GM23338 (cell line): ENCODE data around the gene SPON2. TPM values are rescaled to one million over a fixed set of nuclear protein-coding genes. Genes with fewer than 3 reads are reported as not detected.

ENCODE experiments used
- ATAC-seq: fragments of 200-7000 bp; cut with Tn5 transposase; 3 replicates; pipeline ENCODE4 v1.9.1; 2020
- DNase-seq: peaks from one replicate; pipeline ENCODE4 v3.0.0-alpha.2; 2015; ENCODE audit warnings: low spot score
- H2AFZ ChIP-seq: fragments of 200-600 bp; sonication (generic); 2 replicates; pipeline ENCODE4 v1.8.0; 2016; ENCODE audit warnings: antibody characterized with exemption, mild to moderate bottlenecking, moderate library complexity
- H3F3A ChIP-seq: fragments of 200-600 bp; sonication (generic); replicated peaks from 2 replicates; pipeline ENCODE4 v1.8.0; 2017; ENCODE audit warnings: antibody characterized with exemption, mixed run types, low read depth
- H3K27ac ChIP-seq: fragments of 200-600 bp; sonication (generic); 2 replicates; pipeline ENCODE4 v1.6.1; 2016; ENCODE audit warnings: low read depth
- H3K27me3 ChIP-seq: fragments of 200-600 bp; sonication (generic); 2 replicates; pipeline ENCODE4 v1.8.0; 2016; ENCODE audit warnings: mild to moderate bottlenecking, mixed run types, moderate library complexity; ENCODE audit not compliant: insufficient read depth
- H3K36me3 ChIP-seq: fragments of 200-600 bp; sonication (generic); 2 replicates; pipeline ENCODE4 v1.8.0; 2016; ENCODE audit warnings: mild to moderate bottlenecking; ENCODE audit not compliant: insufficient read depth
- H3K4me1 ChIP-seq: fragments of 200-600 bp; sonication (generic); 2 replicates; pipeline ENCODE4 v1.8.0; 2016; ENCODE audit warnings: mild to moderate bottlenecking, moderate library complexity; ENCODE audit not compliant: insufficient read depth
- H3K4me2 ChIP-seq: fragments of 200-600 bp; sonication (generic); 2 replicates; pipeline ENCODE4 v1.7.1; 2017; ENCODE audit warnings: mixed run types
- H3K4me3 ChIP-seq: fragments of 200-600 bp; sonication (generic); 2 replicates; pipeline ENCODE4 v1.6.1; 2016; ENCODE audit warnings: mixed run types
- H3K79me2 ChIP-seq: fragments of 200-600 bp; sonication (generic); replicated peaks from 2 replicates; pipeline ENCODE4 v1.8.0; 2017; ENCODE audit warnings: mild to moderate bottlenecking; ENCODE audit not compliant: insufficient read depth
- H3K9me2 ChIP-seq: fragments of 200-600 bp; sonication (generic); 2 replicates; pipeline ENCODE4 v1.8.0; 2017; ENCODE audit not compliant: insufficient read depth
- H4K20me1 ChIP-seq: fragments of 200-600 bp; sonication (generic); replicated peaks from 2 replicates; pipeline ENCODE4 v1.8.0; 2017; ENCODE audit warnings: mild to moderate bottlenecking; ENCODE audit not compliant: insufficient read depth
- H3K27ac Mint-ChIP-seq: 2 replicates; pipeline ENCODE4 v1.8.0; 2020; ENCODE audit warnings: inconsistent platforms, mild to moderate bottlenecking, moderate library complexity, mixed read lengths
- H3K27me3 Mint-ChIP-seq: 3 replicates; pipeline ENCODE4 v1.8.0; 2022; ENCODE audit warnings: low read depth, mild to moderate bottlenecking, moderate library complexity, mixed read lengths, inconsistent platforms; ENCODE audit not compliant: insufficient read depth, poor library complexity
- H3K36me3 Mint-ChIP-seq: 3 replicates; pipeline ENCODE4 v1.8.0; 2021; ENCODE audit warnings: low read depth, mild to moderate bottlenecking, inconsistent platforms, moderate library complexity, mixed read lengths
- H3K4me1 Mint-ChIP-seq: 3 replicates; pipeline ENCODE4 v1.8.0; 2020; ENCODE audit warnings: mild to moderate bottlenecking, inconsistent platforms, mixed read lengths
- H3K4me3 Mint-ChIP-seq: 3 replicates; pipeline ENCODE4 v1.8.0; 2021; ENCODE audit warnings: moderate library complexity, mild to moderate bottlenecking, inconsistent platforms, mixed read lengths
- H3K9me3 Mint-ChIP-seq: 3 replicates; pipeline ENCODE4 v1.8.0; 2020; ENCODE audit warnings: moderate library complexity, mild to moderate bottlenecking, inconsistent platforms, mixed read lengths
- CREB1 ChIP-seq: fragments of 250-450 bp; sonication (Bioruptor Pico); IDR thresholded peaks from 2 replicates; pipeline ENCODE4 v1.5.0; 2020; ENCODE audit warnings: low read depth, mild to moderate bottlenecking, moderate library complexity
- EZH2 ChIP-seq: fragments of 200-600 bp; sonication (generic); IDR thresholded peaks from one replicate; pipeline ENCODE4 v1.8.0; 2017; ENCODE audit warnings: antibody characterized with exemption, mild to moderate bottlenecking, low read depth; ENCODE audit not compliant: unreplicated experiment
- JUNB ChIP-seq: IDR thresholded peaks from one replicate; pipeline ENCODE4 v1.6.1; 2016; ENCODE audit warnings: antibody characterized with exemption; ENCODE audit not compliant: unreplicated experiment
- POLR2AphosphoS5 ChIP-seq: IDR thresholded peaks from 2 replicates; pipeline ENCODE4 v1.6.1; 2016; ENCODE audit warnings: antibody characterized with exemption, low read depth
- ZNF114 ChIP-seq: fragments of 250-450 bp; sonication (Bioruptor Pico); IDR thresholded peaks from 2 replicates; pipeline ENCODE4 v1.5.0; 2020; ENCODE audit warnings: mild to moderate bottlenecking, moderate library complexity
- ZNF331 ChIP-seq: fragments of 250-450 bp; sonication (Bioruptor Pico); IDR thresholded peaks from 2 replicates; pipeline ENCODE4 v1.5.0; 2020; ENCODE audit warnings: low read depth, mild to moderate bottlenecking, moderate library complexity
- polyA plus RNA-seq: library from polyadenylated mRNA; unstranded; fragments of >200 nt; fragmentation: Nextera tagmentation; extraction: Ambion mirVana; gene quantifications from 2 replicates; pipeline ENCODE4 v1.2.1, GENCODE V29; 2016
- total RNA-seq: library from RNA; depleted of rRNA; stranded (reverse); fragments of >200 nt; shearing (Covaris generic); gene quantifications from 2 replicates; pipeline ENCODE4 v1.2.3, GENCODE V29; 2014
- TF ChIP-seq, protein P1 (sequence below): fragments of 250-450 bp; sonication (Bioruptor Pico); IDR thresholded peaks from 2 replicates; pipeline ENCODE4 v1.5.0; 2020; ENCODE audit warnings: mild to moderate bottlenecking, moderate library complexity
- TF ChIP-seq, protein P2 (sequence below): IDR thresholded peaks from one replicate; pipeline ENCODE4 v1.6.1; 2018; ENCODE audit warnings: antibody characterized with exemption; ENCODE audit not compliant: unreplicated experiment

Gene SPON2
- total and polyA plus RNA-seq, 2 experiments from 2014 or later, result 2.1 to 2.4 TPM

DNA sequence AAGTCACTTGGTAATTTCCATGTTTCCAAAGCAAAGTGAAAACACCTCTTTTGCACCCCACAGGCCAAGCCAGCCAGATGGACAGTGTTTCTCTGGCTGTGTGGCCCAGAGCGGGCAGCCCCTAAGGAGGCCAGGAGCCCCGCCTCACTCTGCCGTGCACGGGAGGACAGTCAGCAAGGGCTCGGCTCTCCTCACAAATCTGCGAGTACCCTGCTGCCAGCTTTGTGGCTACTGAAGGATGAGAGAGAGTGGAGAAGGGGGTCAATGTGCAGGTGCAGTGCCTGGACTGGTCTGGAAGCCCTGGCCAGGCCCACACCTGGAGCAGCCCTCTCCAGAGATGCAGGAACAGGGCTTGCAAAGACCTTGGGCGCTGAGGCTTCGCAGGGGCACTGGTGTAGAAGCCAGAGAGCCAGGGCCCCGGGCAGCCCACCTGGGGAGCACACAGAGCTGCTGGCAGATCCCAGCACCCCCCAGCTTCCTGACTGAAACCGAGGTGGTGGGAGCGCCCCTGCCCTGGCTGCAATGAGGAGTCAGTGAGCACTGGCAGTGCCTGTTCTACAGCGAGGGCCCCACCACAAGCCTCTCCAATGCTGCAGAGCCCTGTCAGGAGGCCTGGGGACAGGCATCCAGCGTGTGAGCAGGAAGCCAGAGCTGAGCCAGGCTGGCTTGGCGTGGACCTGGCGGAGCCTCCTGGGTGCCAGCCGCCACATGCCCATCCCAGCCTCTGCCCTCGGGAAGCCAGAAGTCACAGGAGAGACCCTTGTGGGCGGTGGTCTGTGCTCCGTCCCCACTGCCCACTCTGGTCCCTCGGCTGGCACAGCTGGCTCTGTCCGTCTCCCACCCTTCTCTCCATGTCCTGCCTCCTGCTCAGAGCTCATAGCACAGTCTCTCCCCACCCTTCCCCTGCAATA is 3.9 kb downstream of the SPON2 start:
- Histone ChIP-seq H3K4me3 (peak overlapping the region; percentile 62), H3F3A (no peaks in the 10 kb centered on the region), H3K79me2 (no peaks in the 10 kb centered on the region), H3K27ac (no peak overlapping the region), H3K27me3 (peaks cover 58% of the 10 kb centered on the region), H2AFZ (no peak overlapping the region), H4K20me1 (no peaks in the 10 kb centered on the region), H3K4me2 (peak overlapping the region; percentile 80), H3K4me1 (no peaks in the 10 kb centered on the region), H3K9me2 (no peaks in the 10 kb centered on the region), H3K36me3 (no peaks in the 10 kb centered on the region)
- no peak for ATAC-seq
- peaks cover 3% of the 10 kb centered on the region for H3K9me3 Mint-ChIP-seq
- no peak for DNase-seq
- H3K27me3 Mint-ChIP-seq, result peaks cover 67% of the 10 kb centered on the region
- H3K36me3 Mint-ChIP-seq, result peaks cover 3% of the 10 kb centered on the region; the same call in 1 of the 3 replicates
- no peak for TF ChIP-seq JUNB
- peak; percentile 34 for TF ChIP-seq EZH2
- peaks cover 5% of the 10 kb centered on the region for H3K4me1 Mint-ChIP-seq
- H3K27ac Mint-ChIP-seq, result no peak overlapping the region
- peak overlapping the region; percentile 37; the same call in 1 of the 3 replicates for H3K4me3 Mint-ChIP-seq

GRCh38 chr4:1167244-1167949 is 5.0 kb downstream of the SPON2 start:
- Mint-ChIP-seq H3K4me3 (peak overlapping the region; percentile 67), H3K27me3 (peaks cover 59% of the 10 kb centered on the region), H3K9me3 (peaks cover 3% of the 10 kb centered on the region), H3K4me1 (peaks cover 5% of the 10 kb centered on the region; the same call in 2 of the 3 replicates), H3K36me3 (peaks cover 3% of the 10 kb centered on the region; the same call in 1 of the 3 replicates), H3K27ac (no peak overlapping the region)
- Histone ChIP-seq H3K9me2 (no peaks in the 10 kb centered on the region), H3K4me1 (no peaks in the 10 kb centered on the region), H3F3A (no peaks in the 10 kb centered on the region), H3K27me3 (peaks cover 48% of the 10 kb centered on the region), H3K36me3 (no peaks in the 10 kb centered on the region), H3K4me3 (peak overlapping the region; percentile 62), H4K20me1 (no peaks in the 10 kb centered on the region), H2AFZ (peak overlapping the region; percentile 95), H3K27ac (no peak overlapping the region), H3K79me2 (no peaks in the 10 kb centered on the region), H3K4me2 (peak overlapping the region; percentile 80)
- ATAC-seq (peak; percentile 70), DNase-seq (peak; percentile 98)
- no peak for TF ChIP-seq ZNF114 (CRISPR knock-in tag)
- TF ChIP-seq CREB1, result no peak
- TF ChIP-seq, protein P1, sequence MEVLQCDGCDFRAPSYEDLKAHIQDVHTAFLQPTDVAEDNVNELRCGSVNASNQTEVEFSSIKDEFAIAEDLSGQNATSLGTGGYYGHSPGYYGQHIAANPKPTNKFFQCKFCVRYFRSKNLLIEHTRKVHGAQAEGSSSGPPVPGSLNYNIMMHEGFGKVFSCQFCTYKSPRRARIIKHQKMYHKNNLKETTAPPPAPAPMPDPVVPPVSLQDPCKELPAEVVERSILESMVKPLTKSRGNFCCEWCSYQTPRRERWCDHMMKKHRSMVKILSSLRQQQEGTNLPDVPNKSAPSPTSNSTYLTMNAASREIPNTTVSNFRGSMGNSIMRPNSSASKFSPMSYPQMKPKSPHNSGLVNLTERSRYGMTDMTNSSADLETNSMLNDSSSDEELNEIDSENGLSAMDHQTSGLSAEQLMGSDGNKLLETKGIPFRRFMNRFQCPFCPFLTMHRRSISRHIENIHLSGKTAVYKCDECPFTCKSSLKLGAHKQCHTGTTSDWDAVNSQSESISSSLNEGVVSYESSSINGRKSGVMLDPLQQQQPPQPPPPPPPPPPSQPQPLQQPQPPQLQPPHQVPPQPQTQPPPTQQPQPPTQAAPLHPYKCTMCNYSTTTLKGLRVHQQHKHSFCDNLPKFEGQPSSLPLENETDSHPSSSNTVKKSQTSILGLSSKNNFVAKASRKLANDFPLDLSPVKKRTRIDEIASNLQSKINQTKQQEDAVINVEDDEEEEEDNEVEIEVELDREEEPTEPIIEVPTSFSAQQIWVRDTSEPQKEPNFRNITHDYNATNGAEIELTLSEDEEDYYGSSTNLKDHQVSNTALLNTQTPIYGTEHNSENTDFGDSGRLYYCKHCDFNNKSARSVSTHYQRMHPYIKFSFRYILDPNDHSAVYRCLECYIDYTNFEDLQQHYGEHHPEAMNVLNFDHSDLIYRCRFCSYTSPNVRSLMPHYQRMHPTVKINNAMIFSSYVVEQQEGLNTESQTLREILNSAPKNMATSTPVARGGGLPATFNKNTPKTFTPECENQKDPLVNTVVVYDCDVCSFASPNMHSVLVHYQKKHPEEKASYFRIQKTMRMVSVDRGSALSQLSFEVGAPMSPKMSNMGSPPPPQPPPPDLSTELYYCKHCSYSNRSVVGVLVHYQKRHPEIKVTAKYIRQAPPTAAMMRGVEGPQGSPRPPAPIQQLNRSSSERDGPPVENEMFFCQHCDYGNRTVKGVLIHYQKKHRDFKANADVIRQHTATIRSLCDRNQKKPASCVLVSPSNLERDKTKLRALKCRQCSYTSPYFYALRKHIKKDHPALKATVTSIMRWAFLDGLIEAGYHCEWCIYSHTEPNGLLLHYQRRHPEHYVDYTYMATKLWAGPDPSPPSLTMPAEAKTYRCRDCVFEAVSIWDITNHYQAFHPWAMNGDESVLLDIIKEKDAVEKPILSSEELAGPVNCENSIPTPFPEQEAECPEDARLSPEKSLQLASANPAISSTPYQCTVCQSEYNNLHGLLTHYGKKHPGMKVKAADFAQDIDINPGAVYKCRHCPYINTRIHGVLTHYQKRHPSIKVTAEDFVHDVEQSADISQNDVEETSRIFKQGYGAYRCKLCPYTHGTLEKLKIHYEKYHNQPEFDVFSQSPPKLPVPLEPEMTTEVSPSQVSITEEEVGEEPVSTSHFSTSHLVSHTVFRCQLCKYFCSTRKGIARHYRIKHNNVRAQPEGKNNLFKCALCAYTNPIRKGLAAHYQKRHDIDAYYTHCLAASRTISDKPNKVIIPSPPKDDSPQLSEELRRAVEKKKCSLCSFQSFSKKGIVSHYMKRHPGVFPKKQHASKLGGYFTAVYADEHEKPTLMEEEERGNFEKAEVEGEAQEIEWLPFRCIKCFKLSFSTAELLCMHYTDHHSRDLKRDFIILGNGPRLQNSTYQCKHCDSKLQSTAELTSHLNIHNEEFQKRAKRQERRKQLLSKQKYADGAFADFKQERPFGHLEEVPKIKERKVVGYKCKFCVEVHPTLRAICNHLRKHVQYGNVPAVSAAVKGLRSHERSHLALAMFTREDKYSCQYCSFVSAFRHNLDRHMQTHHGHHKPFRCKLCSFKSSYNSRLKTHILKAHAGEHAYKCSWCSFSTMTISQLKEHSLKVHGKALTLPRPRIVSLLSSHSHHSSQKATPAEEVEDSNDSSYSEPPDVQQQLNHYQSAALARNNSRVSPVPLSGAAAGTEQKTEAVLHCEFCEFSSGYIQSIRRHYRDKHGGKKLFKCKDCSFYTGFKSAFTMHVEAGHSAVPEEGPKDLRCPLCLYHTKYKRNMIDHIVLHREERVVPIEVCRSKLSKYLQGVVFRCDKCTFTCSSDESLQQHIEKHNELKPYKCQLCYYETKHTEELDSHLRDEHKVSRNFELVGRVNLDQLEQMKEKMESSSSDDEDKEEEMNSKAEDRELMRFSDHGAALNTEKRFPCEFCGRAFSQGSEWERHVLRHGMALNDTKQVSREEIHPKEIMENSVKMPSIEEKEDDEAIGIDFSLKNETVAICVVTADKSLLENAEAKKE (CRISPR knock-in tag), result no peak
- TF ChIP-seq ZNF331 (CRISPR knock-in tag), result no peak
- TF ChIP-seq, protein P2, sequence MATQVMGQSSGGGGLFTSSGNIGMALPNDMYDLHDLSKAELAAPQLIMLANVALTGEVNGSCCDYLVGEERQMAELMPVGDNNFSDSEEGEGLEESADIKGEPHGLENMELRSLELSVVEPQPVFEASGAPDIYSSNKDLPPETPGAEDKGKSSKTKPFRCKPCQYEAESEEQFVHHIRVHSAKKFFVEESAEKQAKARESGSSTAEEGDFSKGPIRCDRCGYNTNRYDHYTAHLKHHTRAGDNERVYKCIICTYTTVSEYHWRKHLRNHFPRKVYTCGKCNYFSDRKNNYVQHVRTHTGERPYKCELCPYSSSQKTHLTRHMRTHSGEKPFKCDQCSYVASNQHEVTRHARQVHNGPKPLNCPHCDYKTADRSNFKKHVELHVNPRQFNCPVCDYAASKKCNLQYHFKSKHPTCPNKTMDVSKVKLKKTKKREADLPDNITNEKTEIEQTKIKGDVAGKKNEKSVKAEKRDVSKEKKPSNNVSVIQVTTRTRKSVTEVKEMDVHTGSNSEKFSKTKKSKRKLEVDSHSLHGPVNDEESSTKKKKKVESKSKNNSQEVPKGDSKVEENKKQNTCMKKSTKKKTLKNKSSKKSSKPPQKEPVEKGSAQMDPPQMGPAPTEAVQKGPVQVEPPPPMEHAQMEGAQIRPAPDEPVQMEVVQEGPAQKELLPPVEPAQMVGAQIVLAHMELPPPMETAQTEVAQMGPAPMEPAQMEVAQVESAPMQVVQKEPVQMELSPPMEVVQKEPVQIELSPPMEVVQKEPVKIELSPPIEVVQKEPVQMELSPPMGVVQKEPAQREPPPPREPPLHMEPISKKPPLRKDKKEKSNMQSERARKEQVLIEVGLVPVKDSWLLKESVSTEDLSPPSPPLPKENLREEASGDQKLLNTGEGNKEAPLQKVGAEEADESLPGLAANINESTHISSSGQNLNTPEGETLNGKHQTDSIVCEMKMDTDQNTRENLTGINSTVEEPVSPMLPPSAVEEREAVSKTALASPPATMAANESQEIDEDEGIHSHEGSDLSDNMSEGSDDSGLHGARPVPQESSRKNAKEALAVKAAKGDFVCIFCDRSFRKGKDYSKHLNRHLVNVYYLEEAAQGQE, result no peak
- TF ChIP-seq POLR2AphosphoS5, result peak; percentile 54; the same call in 1 of the 2 replicates
- no peak for TF ChIP-seq JUNB
